A673 (cell line): Measurements from ENCODE around the gene PTGDR2.

Source experiments
- EZH2 ChIP-seq: fragments of 200-600 bp; sonication (generic); IDR thresholded peaks from 2 replicates; pipeline ENCODE4 v1.6.1; 2017; ENCODE audit warnings: borderline replicate concordance, low read depth, mild to moderate bottlenecking, mixed read lengths, antibody characterized with exemption, low read length; ENCODE audit not compliant: poor library complexity, severe bottlenecking
- TF ChIP-seq, protein P1 (sequence below): fragments of 300-800, 200-600 bp; sonication (generic); conservative IDR thresholded peaks from 2 replicates; pipeline ENCODE4 v1.5.1; 2017; ENCODE audit warnings: low read depth, mild to moderate bottlenecking, antibody characterized with exemption, low read length, moderate library complexity, mixed read lengths

- TF ChIP-seq, protein P1, sequence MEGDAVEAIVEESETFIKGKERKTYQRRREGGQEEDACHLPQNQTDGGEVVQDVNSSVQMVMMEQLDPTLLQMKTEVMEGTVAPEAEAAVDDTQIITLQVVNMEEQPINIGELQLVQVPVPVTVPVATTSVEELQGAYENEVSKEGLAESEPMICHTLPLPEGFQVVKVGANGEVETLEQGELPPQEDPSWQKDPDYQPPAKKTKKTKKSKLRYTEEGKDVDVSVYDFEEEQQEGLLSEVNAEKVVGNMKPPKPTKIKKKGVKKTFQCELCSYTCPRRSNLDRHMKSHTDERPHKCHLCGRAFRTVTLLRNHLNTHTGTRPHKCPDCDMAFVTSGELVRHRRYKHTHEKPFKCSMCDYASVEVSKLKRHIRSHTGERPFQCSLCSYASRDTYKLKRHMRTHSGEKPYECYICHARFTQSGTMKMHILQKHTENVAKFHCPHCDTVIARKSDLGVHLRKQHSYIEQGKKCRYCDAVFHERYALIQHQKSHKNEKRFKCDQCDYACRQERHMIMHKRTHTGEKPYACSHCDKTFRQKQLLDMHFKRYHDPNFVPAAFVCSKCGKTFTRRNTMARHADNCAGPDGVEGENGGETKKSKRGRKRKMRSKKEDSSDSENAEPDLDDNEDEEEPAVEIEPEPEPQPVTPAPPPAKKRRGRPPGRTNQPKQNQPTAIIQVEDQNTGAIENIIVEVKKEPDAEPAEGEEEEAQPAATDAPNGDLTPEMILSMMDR: no peak
- TF ChIP-seq EZH2: no peak
These were observed 45.6 kb downstream of the PTGDR2 start for GRCh38 chr11:60810151-60810550.
